NT2/D1 (cell line): ENCODE data around the gene CDC42BPA.
A peak's percentile ranks its signal among the peaks of the same experiment; 100 is the strongest.

Experiments used
- DNase-seq: peaks from one replicate; pipeline ENCODE4 v3.0.0-alpha.2; 2011; ENCODE audit warnings: low read depth, low spot score
- H3K27me3 ChIP-seq: 2 replicates; pipeline ENCODE4 v1.6.0; 2011; ENCODE audit warnings: mild to moderate bottlenecking; ENCODE audit not compliant: insufficient read length, insufficient read depth
- H3K36me3 ChIP-seq: 2 replicates; pipeline ENCODE4 v1.6.1; 2011; ENCODE audit warnings: mild to moderate bottlenecking, low read length, mixed read lengths; ENCODE audit not compliant: insufficient read depth, insufficient read length
- H3K4me1 ChIP-seq: 2 replicates; pipeline ENCODE4 v1.5.1; 2011; ENCODE audit not compliant: insufficient read depth, insufficient read length
- H3K4me3 ChIP-seq: 2 replicates; pipeline ENCODE4 v1.5.1; 2011; ENCODE audit warnings: low read depth; ENCODE audit not compliant: insufficient read length
- H3K9ac ChIP-seq: 2 replicates; pipeline ENCODE4 v1.6.0; 2011; ENCODE audit warnings: low read depth; ENCODE audit not compliant: insufficient read length
- H3K9me3 ChIP-seq: 2 replicates; pipeline ENCODE4 v1.5.1; 2011; ENCODE audit warnings: mild to moderate bottlenecking, low read length; ENCODE audit not compliant: insufficient read depth
- SUZ12 ChIP-seq: IDR thresholded peaks from 2 replicates; pipeline ENCODE4 v1.6.1; 2011; ENCODE audit not compliant: insufficient read length, insufficient read depth; ENCODE audit errors: extremely low read depth
- YY1 ChIP-seq: IDR thresholded peaks from 2 replicates; pipeline ENCODE4 v1.6.1; 2011; ENCODE audit not compliant: insufficient read length, insufficient read depth
- ZNF274 ChIP-seq: IDR thresholded peaks from 2 replicates; pipeline ENCODE4 v1.6.1; 2011; ENCODE audit warnings: mild to moderate bottlenecking, low read depth, low read length

Gene CDC42BPA

DNA sequence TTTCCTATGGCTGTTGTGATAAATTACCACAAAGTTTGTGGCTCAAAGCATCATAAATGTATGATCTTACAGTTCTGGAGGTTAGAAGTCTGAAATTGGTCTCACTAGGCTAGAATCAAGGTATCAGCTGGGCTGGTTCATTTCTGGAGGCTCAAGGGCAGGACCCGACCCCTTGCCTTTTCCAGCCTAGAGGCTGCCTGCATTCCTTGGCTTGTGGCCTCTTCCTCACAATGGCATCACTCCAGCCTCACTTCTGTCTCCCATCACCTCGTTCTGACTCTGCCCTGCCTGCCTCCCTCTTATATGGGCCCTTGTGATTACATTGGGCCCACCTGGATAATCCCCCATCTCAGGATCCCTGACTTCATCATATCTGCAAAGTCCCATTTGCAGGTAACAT, 370.2 kb downstream of the CDC42BPA start:
- no peak for TF ChIP-seq ZNF274
- TF ChIP-seq YY1, result no peak
- TF ChIP-seq SUZ12, result no peak
- H3K36me3 ChIP-seq, result no peaks in the 10 kb centered on the region
- peaks cover 10% of the 10 kb centered on the region; the same call in 1 of the 2 replicates for H3K9me3 ChIP-seq
- H3K4me1 ChIP-seq, result peaks cover 12% of the 10 kb centered on the region
- no peak for DNase-seq
- no peaks in the 10 kb centered on the region for H3K27me3 ChIP-seq
- H3K9ac ChIP-seq, result no peak overlapping the region
- H3K4me3 ChIP-seq, result no peak overlapping the region

DNA sequence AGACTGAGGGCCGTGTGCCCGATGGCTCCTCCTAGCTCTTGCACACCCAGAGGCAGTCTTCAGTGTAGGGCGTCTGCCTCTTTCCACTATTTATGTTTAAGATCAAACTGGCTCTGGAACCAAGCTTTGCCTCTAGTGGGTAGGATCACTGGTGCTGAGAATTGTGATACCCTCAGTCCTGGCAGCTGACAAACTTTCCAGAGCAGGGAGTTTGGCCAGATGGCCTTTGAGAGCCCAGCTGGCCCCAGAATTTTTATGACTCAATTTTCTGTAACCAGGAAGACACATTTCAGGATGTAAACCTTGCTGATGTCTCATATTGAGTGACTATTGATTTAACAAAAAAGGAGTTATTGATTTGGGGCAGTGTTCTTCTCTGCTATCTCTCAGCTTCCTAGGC, 371.5 kb downstream of the CDC42BPA start:
- DNase-seq, result no peak

DNA sequence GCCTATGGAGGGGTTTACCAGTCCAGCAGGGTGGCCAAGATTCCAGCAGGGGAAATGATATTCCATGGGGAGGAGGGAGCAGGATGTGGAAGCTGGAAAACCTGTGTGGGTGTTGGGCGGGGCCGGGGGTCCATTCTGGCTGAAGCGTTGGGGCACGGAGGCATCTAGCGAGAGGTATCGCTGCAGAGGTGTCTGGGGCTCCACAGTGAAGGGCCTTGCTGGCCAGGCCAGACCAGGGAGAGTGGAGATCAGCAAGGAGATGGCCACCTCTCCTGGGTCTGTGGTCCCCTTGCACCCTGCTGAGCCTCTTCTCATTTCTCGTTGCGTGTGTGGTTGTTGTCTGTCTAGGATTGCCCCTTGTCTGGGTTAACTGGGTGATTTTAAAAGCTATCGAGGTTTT, 372.0 kb downstream of the CDC42BPA start:
- H3K27me3 ChIP-seq, result no peaks in the 10 kb centered on the region
- no peaks in the 10 kb centered on the region for H3K36me3 ChIP-seq
- DNase-seq, result no peak
- no peak for TF ChIP-seq ZNF274
- TF ChIP-seq YY1, result no peak
- no peak for TF ChIP-seq SUZ12
- H3K4me3 ChIP-seq, result no peak overlapping the region
- H3K4me1 ChIP-seq, result peaks cover 10% of the 10 kb centered on the region
- no peak overlapping the region for H3K9ac ChIP-seq
- peaks cover 10% of the 10 kb centered on the region; the same call in 1 of the 2 replicates for H3K9me3 ChIP-seq

More for the DNA sequence above, 371.5 kb downstream of the CDC42BPA start:
- peaks cover 10% of the 10 kb centered on the region; the same call in 1 of the 2 replicates for H3K9me3 ChIP-seq
- no peak overlapping the region for H3K4me3 ChIP-seq
- TF ChIP-seq ZNF274, result no peak
- no peak for TF ChIP-seq SUZ12
- TF ChIP-seq YY1, result no peak
- H3K9ac ChIP-seq, result peak overlapping the region; percentile 7
- H3K36me3 ChIP-seq, result no peaks in the 10 kb centered on the region
- H3K4me1 ChIP-seq, result peaks cover 10% of the 10 kb centered on the region
- no peaks in the 10 kb centered on the region for H3K27me3 ChIP-seq

DNA sequence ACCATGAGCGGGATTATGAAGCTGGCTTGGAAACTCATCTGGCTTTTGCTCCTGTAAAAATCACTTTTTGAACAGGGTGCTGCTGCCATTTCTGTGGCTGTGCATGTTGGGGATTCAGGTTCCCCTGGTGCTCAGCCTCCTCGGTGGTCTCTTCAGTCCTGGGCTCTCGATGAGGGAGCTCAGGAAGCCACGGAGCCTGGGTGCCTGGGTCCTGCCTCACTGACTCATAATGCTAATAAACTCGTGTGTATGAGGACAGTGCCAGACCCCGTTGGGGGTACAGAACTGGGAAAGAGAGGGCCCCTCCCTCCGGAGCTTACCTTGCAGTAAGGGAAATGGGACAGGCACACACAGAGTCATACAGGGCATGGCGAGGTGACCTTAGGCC, 372.4 kb downstream of the CDC42BPA start:
- Histone ChIP-seq H3K9ac (no peak overlapping the region), H3K9me3 (peaks cover 10% of the 10 kb centered on the region; the same call in 1 of the 2 replicates), H3K27me3 (peaks cover 4% of the 10 kb centered on the region), H3K4me3 (no peak overlapping the region), H3K36me3 (no peaks in the 10 kb centered on the region), H3K4me1 (peaks cover 12% of the 10 kb centered on the region)
- no peak for DNase-seq
- TF ChIP-seq ZNF274 (no peak), SUZ12 (no peak)

DNA sequence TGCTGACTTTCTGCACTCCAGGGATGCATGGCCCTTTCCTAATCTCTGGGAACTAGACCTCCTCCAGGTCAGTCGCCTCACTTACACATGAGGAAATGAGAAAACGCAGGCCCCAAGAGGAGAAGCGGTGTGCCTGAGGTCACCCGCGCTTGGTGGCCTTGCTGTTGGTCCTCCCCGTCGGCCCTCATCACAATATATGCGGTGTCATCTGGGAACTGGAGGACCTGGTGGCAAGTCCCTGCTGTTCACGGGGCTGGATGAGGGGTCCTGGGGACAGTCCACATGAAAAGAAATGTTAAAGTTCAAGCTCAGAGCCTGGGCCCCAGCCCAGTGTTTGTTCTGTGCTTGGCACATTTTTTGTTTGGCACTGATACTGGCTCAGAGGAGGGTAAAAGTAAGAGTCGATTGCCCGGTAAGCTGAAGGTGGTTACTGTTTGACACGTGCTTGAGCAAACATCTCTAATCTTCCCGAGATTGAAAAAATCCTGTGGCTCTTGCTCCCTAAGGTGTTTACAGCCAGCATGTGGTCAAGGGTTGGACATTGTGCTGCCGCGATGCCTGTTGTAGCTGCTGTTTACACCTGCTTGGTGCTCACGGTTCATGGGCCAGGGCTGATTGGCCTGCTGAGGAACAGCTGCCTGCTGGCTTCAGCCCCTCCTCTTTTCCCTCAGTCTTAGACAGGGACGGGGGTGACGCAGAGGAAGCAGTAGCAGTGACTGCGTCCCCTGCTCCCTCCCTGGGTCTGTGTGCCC, 373.0 kb downstream of the CDC42BPA start:
- TF ChIP-seq YY1, result no peak
- Histone ChIP-seq H3K27me3 (peaks cover 10% of the 10 kb centered on the region), H3K9ac (no peak overlapping the region), H3K36me3 (no peaks in the 10 kb centered on the region), H3K4me3 (no peak overlapping the region), H3K4me1 (peaks cover 15% of the 10 kb centered on the region), H3K9me3 (peaks cover 10% of the 10 kb centered on the region; the same call in 1 of the 2 replicates)
- no peak for DNase-seq

DNA sequence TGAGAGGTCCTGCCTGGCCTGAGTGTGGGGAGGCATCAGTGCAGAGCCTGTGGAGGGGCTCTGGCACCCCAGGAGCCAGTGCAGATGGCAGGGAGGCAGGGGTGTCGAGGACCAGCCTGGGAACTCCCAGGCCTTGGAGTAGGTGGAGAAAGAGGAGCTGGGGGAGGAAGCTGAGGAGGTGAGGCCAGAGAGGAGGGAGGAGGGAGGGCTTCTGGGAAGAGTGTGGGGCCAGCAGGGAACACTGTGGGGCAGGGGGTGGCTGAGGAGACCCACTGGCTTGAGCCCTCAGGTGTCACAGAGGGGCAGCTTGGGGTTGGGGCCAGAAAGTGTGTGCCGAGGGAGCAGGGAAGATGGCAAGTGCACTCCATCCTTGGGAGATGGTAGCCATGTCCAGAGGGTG, 374.4 kb downstream of the CDC42BPA start:
- TF ChIP-seq SUZ12 (no peak), YY1 (no peak), ZNF274 (no peak)
- Histone ChIP-seq H3K9me3 (peaks cover 10% of the 10 kb centered on the region; the same call in 1 of the 2 replicates), H3K36me3 (no peaks in the 10 kb centered on the region), H3K27me3 (peaks cover 12% of the 10 kb centered on the region), H3K9ac (no peak overlapping the region), H3K4me3 (no peak overlapping the region), H3K4me1 (peaks cover 16% of the 10 kb centered on the region)
- no peak for DNase-seq

DNA sequence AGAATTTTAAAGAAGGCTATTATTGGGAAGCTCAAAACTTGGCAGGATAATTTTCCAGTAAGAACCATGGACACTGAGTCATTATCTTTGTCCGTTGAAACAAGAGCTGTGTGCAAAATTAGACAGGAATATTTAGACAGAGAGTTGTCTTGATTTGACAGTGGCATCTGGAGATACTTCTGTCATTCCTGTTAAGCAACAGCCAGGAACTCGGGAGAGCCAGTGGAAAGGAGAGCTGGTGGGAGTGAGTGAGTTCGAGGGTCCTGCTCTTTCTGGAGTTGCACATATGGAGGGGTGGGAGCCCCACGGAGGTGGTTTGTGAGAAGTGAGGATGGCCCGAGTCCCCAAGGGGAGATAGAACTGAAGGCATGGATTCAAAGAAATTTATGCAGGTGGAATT, 375.1 kb downstream of the CDC42BPA start:
- H3K9me3 ChIP-seq, result peaks cover 8% of the 10 kb centered on the region; the same call in 1 of the 2 replicates
- DNase-seq, result no peak
- H3K36me3 ChIP-seq, result no peaks in the 10 kb centered on the region
- peaks cover 12% of the 10 kb centered on the region for H3K27me3 ChIP-seq
- TF ChIP-seq SUZ12 (no peak), YY1 (no peak), ZNF274 (no peak)
- no peak overlapping the region for H3K4me3 ChIP-seq
- no peak overlapping the region for H3K9ac ChIP-seq
- H3K4me1 ChIP-seq, result peaks cover 16% of the 10 kb centered on the region
